KOPT-K1 (cell line): ENCODE data around the gene ZBTB20.

Source experiments
- H3K27ac ChIP-seq: fragments of 200-600 bp; sonication (generic); 2 replicates; pipeline ENCODE4 v1.5.1; 2016; ENCODE audit warnings: antibody characterized with exemption, mild to moderate bottlenecking, low read depth, low read length; ENCODE audit not compliant: poor library complexity, severe bottlenecking
- H3K36me3 ChIP-seq: fragments of 200-600 bp; sonication (generic); 2 replicates; pipeline ENCODE4 v1.5.1; 2017; ENCODE audit warnings: antibody characterized with exemption, mild to moderate bottlenecking, low read length, moderate library complexity; ENCODE audit not compliant: insufficient read depth
- H3K9me3 ChIP-seq: fragments of 200-600 bp; sonication (generic); 2 replicates; pipeline ENCODE4 v1.5.1; 2017; ENCODE audit warnings: antibody characterized with exemption, low read length, mild to moderate bottlenecking; ENCODE audit not compliant: insufficient read depth, poor library complexity, severe bottlenecking

Gene ZBTB20

DNA sequence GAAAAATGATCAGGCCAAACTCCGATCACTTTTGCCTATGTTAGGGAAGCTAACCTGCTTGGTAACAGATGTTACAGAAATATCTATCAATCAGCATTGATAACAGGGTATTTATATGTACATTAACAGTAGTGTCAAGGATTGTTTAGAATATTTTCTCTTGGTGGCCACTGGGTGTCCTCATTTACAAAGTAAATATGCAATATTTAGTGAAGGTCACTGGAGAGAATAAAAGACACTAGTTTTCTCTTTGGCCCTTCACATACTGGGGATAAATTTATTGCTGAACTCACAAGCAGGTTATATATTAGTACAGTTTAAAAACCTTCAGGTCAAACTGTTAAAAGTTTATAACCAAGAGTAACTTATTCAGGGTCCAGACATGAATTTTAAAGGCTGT is 784.3 kb downstream of the ZBTB20 start:
- no peaks in the 10 kb centered on the region for H3K36me3 ChIP-seq
- no peaks in the 10 kb centered on the region for H3K9me3 ChIP-seq
- H3K27ac ChIP-seq, result no peak overlapping the region

DNA sequence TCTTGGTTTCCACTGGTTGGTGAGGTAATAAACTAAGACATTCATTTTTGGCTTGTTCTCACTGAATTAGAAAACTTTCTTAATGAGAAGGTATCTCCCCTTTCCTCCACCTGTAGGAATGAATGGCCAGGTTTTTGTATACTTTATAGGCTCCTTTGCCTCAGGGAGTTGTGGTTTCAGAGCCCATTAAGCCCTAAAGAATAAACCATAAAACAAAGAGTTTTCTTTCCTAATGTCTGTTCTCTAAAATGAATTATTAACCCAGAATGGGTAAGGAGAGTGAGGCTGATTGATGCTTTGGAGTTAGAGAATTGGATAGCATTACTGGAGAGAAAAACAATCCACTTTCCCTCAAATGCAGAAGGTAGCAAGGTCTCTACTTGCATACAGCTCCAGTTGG is 785.7 kb downstream of the ZBTB20 start:
- Histone ChIP-seq H3K9me3 (no peaks in the 10 kb centered on the region), H3K36me3 (no peaks in the 10 kb centered on the region), H3K27ac (no peak overlapping the region)

DNA sequence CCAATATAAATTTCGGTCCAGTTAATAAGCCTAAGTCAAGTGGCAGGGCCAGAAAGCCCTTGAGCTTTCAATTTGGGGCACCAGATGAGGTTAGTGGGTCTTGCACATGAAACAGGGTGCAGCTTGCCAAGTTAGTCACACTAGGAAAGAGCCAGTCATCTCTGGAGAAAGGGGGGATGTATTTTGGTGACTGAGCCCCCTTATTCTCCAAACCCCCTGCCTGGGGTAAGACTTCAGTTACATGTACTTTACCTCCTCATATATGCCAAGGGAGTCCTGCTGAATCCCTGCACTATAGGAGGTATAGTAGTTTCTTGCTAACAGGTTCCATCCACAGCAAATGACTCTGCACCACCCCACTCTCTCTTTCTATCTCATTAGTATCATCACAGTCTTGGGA is 790.6 kb downstream of the ZBTB20 start:
- Histone ChIP-seq H3K36me3 (no peaks in the 10 kb centered on the region), H3K9me3 (no peaks in the 10 kb centered on the region), H3K27ac (no peak overlapping the region)

DNA sequence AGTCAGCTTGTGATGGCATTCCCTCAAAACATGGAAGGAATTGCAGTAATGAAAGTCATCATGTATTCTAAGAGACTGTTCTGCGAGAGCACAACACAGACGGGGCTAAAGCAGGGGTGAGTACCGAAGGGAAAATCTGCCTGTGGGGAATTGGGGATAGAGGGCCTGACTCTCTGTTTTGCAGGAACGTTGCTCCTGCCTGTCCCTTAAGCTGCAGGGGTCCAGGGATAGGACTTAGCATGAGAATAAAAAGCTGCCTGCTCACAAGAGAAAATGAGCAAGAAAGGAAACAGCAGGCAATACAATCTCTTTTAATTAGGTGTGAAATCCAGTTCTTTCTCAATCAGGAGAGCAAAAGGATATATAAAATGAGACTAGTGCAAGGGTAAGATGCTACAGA is 791.0 kb downstream of the ZBTB20 start:
- Histone ChIP-seq H3K27ac (no peak overlapping the region), H3K36me3 (no peaks in the 10 kb centered on the region), H3K9me3 (no peaks in the 10 kb centered on the region)

DNA sequence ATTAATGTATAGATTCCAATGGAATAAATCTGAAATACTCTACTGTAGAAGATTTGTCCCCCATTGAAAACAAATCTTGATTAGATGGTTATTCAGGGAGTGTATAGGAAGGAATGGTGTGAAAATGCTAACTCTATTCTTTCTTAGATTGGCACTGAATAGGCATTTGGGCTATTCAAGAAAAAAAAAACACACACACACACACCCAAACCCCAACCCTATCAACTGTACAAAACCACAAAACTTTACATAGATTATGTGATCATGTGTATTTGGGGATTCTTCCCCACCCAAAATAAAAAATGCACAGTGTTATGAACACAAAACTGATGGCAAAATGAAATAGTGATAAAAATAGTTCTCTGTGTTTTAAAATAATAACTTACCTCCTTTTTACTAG is 791.4 kb downstream of the ZBTB20 start:
- no peaks in the 10 kb centered on the region for H3K36me3 ChIP-seq
- H3K9me3 ChIP-seq, result no peaks in the 10 kb centered on the region
- H3K27ac ChIP-seq, result no peak overlapping the region

DNA sequence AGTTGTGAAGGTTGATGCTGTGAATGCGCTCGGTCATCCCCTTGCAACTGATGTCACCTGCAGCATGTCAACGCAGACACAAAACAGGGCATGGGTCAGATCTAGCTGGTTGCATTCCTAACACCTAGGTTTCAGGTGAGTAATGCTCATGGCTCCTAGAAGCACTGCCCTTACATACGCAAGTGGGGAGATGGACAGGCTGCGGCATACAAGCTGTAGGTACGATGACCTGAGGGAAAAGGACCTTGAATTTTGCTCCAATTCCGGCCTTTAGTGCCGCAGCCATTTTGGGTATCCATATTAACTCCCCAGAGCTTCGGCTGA is 795.3 kb downstream of the ZBTB20 start:
- Histone ChIP-seq H3K36me3 (no peaks in the 10 kb centered on the region), H3K27ac (no peak overlapping the region), H3K9me3 (no peaks in the 10 kb centered on the region)

DNA sequence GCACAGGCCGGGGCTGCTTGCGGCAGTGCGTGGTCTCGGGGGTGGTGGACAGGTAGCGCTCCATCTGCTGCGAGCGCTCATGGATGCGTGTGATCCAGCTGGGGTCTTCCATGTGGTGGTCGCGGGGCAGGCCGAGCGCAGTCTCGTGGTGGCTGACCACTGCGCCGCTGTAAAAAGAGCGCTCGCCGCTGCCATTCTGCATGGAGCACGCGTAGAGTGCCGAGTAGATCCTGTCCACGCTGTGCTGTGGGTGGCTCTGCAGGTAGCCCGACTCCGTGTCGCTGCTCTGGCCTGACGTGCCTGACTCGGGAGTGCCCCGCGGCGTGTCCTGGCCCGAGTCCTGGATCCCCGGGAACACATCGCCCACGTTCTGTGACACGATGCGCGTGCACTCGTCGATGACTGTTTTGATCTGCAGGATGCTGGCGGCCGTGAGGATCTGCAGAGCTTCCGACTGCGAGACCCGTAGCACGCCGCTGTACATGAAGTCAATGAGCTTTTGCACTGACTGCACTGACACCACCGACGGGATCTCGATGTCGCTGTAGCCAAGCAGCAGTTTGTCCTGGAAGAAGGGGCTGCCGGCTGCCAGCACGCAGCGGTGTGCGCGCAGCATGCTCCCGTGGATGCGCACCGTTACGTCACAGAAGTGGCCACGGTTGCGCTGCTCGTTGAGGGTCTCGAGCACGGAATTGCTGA is 795.8 kb downstream of the ZBTB20 start:
- Histone ChIP-seq H3K9me3 (no peaks in the 10 kb centered on the region), H3K27ac (no peak overlapping the region)

DNA sequence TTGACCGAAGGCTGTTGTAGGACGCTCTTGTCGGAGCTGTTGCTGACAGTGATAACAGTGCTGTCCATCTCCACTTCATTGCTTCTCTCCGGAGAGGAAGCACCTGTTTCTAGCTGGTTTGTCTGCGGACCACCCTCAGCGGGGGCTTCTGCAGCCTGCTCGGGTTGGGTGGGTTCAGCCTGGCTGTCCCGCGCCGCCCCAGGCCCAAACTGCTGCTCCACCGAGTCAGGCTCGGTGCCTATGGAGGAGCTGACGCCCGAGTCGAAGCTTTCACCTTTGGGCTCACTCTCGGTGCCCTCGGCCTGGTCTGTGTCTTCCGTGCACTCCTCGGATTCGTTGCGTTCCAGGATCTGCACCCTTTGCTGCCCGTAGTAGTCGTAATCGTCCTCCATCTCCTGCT is 796.4 kb downstream of the ZBTB20 start:
- H3K36me3 ChIP-seq, result no peaks in the 10 kb centered on the region
- no peak overlapping the region for H3K27ac ChIP-seq
- H3K9me3 ChIP-seq, result no peaks in the 10 kb centered on the region

More for the DNA sequence above, 795.8 kb downstream of the ZBTB20 start:
- H3K36me3 ChIP-seq, result no peaks in the 10 kb centered on the region

DNA sequence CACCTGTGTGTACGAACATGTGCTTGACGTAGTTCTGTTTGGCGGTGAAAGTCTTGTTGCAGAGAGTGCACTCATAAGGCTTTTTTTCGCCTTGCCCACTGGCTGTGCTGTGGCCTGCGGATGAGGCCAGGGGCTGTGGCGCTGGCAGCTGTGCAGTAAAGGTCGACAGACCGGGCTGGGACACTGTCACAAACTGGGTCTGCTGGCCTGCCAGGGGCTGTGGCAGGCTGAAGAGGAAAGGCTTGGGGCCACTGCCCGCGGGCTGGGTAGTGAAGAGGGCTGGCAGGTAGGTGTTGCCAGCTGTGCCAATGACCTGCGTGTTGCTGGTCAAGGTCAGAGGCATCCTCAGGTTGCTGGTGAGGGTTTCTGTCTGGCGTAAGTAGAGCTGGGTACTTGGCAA is 796.8 kb downstream of the ZBTB20 start:
- Histone ChIP-seq H3K27ac (no peak overlapping the region), H3K9me3 (no peaks in the 10 kb centered on the region), H3K36me3 (no peaks in the 10 kb centered on the region)

DNA sequence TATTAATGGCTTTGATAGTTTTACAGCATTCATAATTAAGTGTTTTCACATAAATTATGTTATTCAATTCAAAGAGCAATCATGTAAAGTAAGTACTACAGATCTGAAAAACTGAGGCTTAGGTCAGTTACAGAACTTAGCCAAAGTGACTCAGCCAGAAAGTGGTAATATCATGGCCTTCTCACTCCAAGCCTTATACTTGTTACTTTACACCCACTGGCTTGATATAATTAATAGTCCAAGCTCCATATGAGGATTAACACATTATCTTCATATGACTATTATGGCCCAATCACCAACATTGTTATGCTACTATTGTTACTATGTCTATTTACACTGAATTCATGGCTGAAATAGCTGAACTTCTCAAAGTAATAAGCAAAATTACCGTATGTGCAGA is 802.6 kb downstream of the ZBTB20 start:
- Histone ChIP-seq H3K9me3 (no peaks in the 10 kb centered on the region), H3K36me3 (no peaks in the 10 kb centered on the region), H3K27ac (no peak overlapping the region)

DNA sequence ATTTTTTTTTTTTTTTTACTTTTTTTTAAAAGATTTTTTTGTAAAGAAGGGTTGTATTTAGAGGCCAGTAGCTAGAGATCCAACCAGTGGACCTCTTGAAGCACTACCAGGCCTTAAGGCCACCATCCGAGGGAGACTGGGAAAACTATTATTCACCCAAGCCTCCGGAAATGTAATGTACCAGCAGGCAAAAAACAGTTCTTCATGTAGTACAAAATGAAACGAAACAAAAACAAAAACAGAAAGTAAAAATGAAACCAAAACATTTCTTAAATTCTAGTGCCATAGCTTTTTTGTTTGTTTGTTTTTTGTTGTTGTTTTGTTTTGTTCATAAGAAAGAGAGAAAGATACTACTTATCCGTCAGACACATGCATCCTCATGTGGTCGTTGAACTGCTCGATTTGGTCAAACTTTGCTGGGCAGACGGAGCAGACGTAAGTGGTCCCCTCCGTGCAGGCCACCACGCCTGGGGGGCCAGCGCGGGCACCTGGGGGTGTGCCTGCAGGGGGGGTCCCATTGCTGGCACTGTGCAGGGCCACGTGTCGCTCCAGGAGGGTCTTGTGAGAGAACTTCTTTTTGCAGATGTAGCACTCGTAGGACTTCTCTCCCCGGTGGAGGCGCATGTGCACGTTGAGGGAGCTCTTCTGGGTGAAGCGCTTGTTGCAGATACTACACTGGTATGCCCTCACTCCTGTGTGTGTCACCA is 808.3 kb downstream of the ZBTB20 start:
- Histone ChIP-seq H3K9me3 (no peaks in the 10 kb centered on the region), H3K27ac (no peak overlapping the region)

DNA sequence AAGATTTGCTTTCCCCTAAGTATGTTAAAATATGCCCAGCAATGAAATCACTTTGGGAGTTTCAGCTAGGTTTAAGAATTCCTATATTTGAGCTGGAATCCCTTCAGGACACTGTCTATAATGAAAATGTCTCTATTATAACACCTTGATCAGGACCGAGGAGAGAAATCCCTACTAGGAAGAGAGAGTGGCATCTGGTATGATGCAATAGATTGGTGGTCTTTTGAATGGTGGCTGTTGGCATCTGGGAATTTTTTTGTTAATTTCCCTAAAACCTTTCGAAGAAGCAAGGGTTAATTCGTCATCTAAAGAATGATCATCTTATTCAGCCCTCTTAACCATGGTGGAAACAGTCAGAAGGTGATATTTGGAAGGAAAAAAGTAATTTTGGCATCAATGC is 810.2 kb downstream of the ZBTB20 start:
- Histone ChIP-seq H3K36me3 (no peaks in the 10 kb centered on the region), H3K27ac (no peak overlapping the region), H3K9me3 (no peaks in the 10 kb centered on the region)

More for the DNA sequence above, 808.3 kb downstream of the ZBTB20 start:
- H3K36me3 ChIP-seq, result no peaks in the 10 kb centered on the region

DNA sequence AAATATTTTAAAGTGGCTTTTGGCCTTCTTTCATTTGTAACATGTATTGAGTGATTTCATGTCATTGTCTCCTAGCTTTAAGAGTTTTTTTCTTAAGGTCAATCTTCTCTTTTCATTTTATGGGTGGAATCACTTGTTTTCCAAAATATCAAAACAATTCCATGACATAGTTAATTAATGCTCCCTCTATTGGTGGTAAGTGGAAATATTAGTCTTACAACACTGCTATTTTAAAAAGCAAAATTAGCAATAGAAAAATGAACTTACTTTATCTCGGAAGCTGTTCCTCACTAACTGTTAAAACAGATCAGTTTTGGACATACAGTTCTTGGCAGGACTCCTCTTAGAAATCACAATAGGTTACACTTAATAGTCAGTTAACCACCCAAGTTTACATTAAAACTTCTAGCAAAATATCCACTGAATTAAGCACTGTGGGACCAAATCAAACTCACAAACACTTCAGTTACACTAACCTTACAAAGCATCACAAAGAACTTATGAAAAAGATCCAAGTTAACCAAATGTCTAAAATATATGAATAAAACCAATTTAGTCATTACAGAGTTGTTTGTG is 810.9 kb downstream of the ZBTB20 start:
- no peak overlapping the region for H3K27ac ChIP-seq
- H3K36me3 ChIP-seq, result no peaks in the 10 kb centered on the region
- no peaks in the 10 kb centered on the region for H3K9me3 ChIP-seq

DNA sequence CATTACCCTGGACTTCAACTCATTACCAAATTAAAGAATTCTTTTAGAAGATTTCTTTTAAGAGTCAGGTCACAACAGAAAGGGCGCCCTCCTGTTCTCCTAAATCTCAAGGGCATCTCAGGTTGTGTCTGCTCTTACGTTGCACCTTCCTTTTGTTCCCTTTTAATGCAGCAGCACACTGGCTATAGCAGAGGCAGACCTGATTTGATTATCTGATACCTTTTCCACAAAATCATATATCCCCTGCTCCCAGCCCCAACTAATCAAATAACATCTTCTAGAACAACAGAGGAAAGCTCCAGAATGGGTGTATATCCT is 813.2 kb downstream of the ZBTB20 start:
- no peaks in the 10 kb centered on the region for H3K36me3 ChIP-seq
- H3K27ac ChIP-seq, result no peak overlapping the region
- H3K9me3 ChIP-seq, result no peaks in the 10 kb centered on the region

DNA sequence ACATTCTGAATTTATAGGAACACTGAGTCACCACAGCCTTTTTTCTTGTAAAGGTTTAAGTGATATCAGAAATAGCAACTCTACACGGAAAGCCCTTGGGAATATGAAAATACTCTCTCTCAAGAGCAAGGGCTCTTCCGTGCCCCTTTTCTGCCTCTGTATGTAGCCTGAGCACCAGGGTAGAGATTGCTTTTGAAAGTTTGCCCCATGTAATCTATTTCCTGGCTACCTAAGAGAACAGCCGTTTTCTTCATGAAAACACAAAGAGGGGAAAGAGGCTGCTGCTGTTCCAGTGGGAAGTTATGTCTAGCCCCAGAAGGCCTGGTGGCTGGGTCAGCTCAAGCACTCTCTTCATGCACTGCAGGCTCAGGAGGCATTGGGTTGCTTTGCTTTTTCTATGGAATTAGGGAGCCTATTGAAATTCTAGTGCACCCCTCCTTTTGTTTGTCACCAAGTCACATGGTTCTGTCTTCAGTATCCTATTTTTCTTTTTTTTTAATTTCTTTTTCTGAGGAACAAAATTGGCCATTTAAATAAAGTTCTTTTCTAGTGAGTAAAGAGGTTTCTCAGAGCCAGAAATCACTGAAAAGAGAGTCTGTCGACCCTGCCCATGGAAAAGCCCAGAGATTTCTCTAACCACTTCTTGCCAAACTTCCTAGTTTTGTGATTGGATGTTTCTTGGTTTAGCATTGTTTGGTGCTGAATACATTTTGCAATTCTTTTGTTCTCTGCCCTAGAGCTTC is 813.7 kb downstream of the ZBTB20 start:
- no peaks in the 10 kb centered on the region for H3K9me3 ChIP-seq
- H3K27ac ChIP-seq, result no peak overlapping the region

More for the DNA sequence above, 813.7 kb downstream of the ZBTB20 start:
- H3K36me3 ChIP-seq, result no peaks in the 10 kb centered on the region
